K562 (cell line): ENCODE data around the gene MAPKAPK2. TPM values are rescaled to one million over a fixed set of nuclear protein-coding genes. Genes with fewer than 3 reads are reported as not detected.

Experiments used
- CEBPG ChIP-seq, 3 experiments: fragments of 200-800 bp in 1 of 3; sonication (Bioruptor generic) in 1 of 3; sonication (generic) in 1 of 3; formaldehyde crosslinking in 1 of 3; IDR thresholded peaks in 2 of 3; conservative IDR thresholded peaks in 1 of 3; 2 replicates each; pipeline versions ENCODE4 v1.6.1 to v1.8.0; 2016 to 2022; ENCODE audit warnings: missing compliant biosample characterization in 2 of 3, missing genetic modification characterization in 2 of 3, mild to moderate bottlenecking in 1 of 3, missing genetic modification reagents in 1 of 3
- CLOCK ChIP-seq: fragments of 250-450 bp; sonication (Bioruptor Pico); IDR thresholded peaks from 2 replicates; pipeline ENCODE4 v1.4.0; 2020; ENCODE audit warnings: mild to moderate bottlenecking, moderate library complexity, borderline replicate concordance
- MGA ChIP-seq: fragments of 450-650 bp; IDR thresholded peaks from 2 replicates; pipeline ENCODE4 v1.6.1; 2016; ENCODE audit warnings: mild to moderate bottlenecking, moderate library complexity
- MITF ChIP-seq: IDR thresholded peaks from 2 replicates; pipeline ENCODE4 v1.6.1; 2014; ENCODE audit warnings: antibody characterized with exemption
- MTA1 ChIP-seq: fragments of 450-650 bp; IDR thresholded peaks from 2 replicates; pipeline ENCODE4 v1.6.1; 2017; ENCODE audit warnings: borderline replicate concordance
- OTX1 ChIP-seq: fragments of 450-650 bp; formaldehyde crosslinking; IDR thresholded peaks from 2 replicates; pipeline ENCODE4 v1.4.0; 2022; ENCODE audit warnings: mild to moderate bottlenecking
- polyA plus RNA-seq, 8 experiments: library from polyadenylated mRNA; depleted of rRNA in 4 of 8; stranded (reverse) in 5 of 8; unstranded in 3 of 8; fragments of >200 nt; fragmentation: Nextera tagmentation in 2 of 8; fragmentation: Illumina TruSeq in 1 of 8; extraction: Ambion mirVana in 2 of 8; extraction: Trizol in 1 of 8; gene quantifications; 2 replicates each; pipeline versions ENCODE4 v1.2.1 to v1.2.3, GENCODE V29; 2011 to 2014; ENCODE audit warnings: inconsistent platforms in 1 of 8, missing spikeins in 1 of 8
- total RNA-seq, 7 experiments: library from RNA; depleted of rRNA in 6 of 7; stranded (reverse); fragments of >200 nt in 6 of 7; fragmentation: Illumina TruSeq in 2 of 7; extraction: Trizol in 2 of 7; gene quantifications; 2 replicates each; pipeline versions ENCODE4 v1.2.1 to v1.2.3, GENCODE V29; 2011 to 2021; ENCODE audit warnings: low replicate concordance in 1 of 7
- TF ChIP-seq, protein P1 (sequence below): fragments of 150-350 bp; conservative IDR thresholded peaks from 2 replicates; pipeline ENCODE4 v1.6.1; 2014; ENCODE audit warnings: low read length

MAPKAPK2 gene
- total and polyA plus RNA-seq, 9 of the 15 experiments (the other 6 are each of a cell fraction or from before 2014, with no cell fraction given), result 0.63 to 94.2 (median 52.1) TPM

GRCh38 chr1:206672011-206672688 lies 12.6 kb upstream of the MAPKAPK2 start (continued):
- TF ChIP-seq MGA, result no peak; the same call in 1 of the 2 replicates
- no peak for TF ChIP-seq MITF
- peak; percentile 71; the same call in 1 of the 2 replicates for TF ChIP-seq MTA1
- no peak for TF ChIP-seq CEBPG (CRISPR knock-in tag; IDR thresholded peaks at IDR 0.05)
- TF ChIP-seq CEBPG (tag; conservative IDR thresholded peaks at IDR 0.05 in 1 of 2, IDR thresholded peaks at IDR 0.05 in 1 of 2), result no peak; a peak in 1 of 4 replicates
- TF ChIP-seq CLOCK (CRISPR knock-in tag), result no peak
- TF ChIP-seq, protein P1, sequence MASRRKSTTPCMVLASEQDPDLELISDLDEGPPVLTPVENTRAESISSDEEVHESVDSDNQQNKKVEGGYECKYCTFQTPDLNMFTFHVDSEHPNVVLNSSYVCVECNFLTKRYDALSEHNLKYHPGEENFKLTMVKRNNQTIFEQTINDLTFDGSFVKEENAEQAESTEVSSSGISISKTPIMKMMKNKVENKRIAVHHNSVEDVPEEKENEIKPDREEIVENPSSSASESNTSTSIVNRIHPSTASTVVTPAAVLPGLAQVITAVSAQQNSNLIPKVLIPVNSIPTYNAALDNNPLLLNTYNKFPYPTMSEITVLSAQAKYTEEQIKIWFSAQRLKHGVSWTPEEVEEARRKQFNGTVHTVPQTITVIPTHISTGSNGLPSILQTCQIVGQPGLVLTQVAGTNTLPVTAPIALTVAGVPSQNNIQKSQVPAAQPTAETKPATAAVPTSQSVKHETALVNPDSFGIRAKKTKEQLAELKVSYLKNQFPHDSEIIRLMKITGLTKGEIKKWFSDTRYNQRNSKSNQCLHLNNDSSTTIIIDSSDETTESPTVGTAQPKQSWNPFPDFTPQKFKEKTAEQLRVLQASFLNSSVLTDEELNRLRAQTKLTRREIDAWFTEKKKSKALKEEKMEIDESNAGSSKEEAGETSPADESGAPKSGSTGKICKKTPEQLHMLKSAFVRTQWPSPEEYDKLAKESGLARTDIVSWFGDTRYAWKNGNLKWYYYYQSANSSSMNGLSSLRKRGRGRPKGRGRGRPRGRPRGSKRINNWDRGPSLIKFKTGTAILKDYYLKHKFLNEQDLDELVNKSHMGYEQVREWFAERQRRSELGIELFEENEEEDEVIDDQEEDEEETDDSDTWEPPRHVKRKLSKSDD, result no peak
- TF ChIP-seq OTX1 (CRISPR knock-in tag), result no peak
